ENCODE data around the gene CLEC16A.

Gene CLEC16A

GRCh38 chr16:11045441-11045840 lies 101.1 kb downstream of the CLEC16A start:
- DNase-seq (ENCODE audit: low spot score) = no peak

- no peak for DNase-seq (ENCODE audit: low spot score)
Measured at GRCh38 chr16:11045846-11046245, 101.5 kb downstream of the CLEC16A start.

GRCh38 chr16:11046382-11046931 lies 102.1 kb downstream of the CLEC16A start:
- no peak for DNase-seq (ENCODE audit: low spot score)

GRCh38 chr16:11047057-11047456 lies 102.7 kb downstream of the CLEC16A start:
- no peak for DNase-seq (ENCODE audit: low spot score)

- no peak for DNase-seq (ENCODE audit: low spot score)
Measured at GRCh38 chr16:11047939-11048800, 103.8 kb downstream of the CLEC16A start.

DNA sequence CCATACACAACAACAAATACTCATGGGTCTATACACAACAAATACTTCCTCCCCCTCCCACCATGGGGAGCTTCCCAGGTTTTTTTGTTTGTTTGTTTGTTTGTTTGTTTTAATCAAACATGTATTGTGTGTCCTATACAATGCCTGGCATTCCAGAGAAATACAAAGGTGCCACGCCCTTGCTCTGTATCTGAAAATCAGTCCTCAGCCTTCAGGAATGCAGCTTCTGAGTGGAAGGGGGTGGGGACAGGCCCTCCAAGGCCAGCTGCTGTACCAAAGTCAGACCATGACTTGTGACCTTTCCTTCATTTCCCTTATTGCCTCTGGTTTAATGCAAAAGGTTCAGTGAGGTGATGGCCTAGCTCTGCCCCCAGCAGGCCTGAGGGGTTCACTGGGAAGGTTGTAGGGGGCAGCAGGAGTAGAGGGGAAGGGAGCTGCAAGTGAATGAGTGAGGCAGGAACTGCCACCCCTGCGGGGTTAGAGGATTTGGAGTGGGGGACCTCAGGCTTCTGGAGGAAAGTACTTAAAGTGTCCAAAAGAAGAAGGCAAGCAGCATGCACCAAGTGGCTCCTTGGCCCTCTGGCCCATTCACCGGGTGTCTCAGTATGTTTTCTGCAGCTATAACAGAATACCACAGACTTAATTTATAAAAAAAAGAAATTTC lies 105.2 kb downstream of the CLEC16A start:
- no peak for DNase-seq (ENCODE audit: low spot score)

- DNase-seq (ENCODE audit: low spot score) = no peak
Measured at GRCh38 chr16:11050536-11050935, 106.2 kb downstream of the CLEC16A start.

GRCh38 chr16:11050944-11051343 lies 106.6 kb downstream of the CLEC16A start:
- no peak for DNase-seq (ENCODE audit: low spot score)

DNA sequence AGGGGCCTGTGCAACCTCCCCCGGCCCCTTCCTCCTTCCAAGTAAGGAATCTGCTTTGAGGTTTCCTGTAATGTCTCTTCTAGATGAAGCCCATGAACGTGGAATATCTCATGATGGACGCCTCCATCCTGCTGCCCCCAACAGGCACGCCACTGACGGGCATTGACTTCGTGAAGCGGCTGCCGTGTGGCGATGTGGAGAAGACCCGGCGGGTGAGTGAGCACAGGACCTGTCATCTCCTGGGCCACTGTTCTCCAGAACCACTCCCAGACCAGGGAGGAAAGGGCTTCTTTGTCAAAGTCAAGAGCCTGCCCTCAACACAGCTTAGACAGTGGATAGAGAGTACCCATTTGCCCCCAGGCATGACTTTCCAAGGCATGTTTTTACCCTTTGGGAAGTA lies 107.1 kb downstream of the CLEC16A start:
- DNase-seq (ENCODE audit: low spot score) = no peak

DNA sequence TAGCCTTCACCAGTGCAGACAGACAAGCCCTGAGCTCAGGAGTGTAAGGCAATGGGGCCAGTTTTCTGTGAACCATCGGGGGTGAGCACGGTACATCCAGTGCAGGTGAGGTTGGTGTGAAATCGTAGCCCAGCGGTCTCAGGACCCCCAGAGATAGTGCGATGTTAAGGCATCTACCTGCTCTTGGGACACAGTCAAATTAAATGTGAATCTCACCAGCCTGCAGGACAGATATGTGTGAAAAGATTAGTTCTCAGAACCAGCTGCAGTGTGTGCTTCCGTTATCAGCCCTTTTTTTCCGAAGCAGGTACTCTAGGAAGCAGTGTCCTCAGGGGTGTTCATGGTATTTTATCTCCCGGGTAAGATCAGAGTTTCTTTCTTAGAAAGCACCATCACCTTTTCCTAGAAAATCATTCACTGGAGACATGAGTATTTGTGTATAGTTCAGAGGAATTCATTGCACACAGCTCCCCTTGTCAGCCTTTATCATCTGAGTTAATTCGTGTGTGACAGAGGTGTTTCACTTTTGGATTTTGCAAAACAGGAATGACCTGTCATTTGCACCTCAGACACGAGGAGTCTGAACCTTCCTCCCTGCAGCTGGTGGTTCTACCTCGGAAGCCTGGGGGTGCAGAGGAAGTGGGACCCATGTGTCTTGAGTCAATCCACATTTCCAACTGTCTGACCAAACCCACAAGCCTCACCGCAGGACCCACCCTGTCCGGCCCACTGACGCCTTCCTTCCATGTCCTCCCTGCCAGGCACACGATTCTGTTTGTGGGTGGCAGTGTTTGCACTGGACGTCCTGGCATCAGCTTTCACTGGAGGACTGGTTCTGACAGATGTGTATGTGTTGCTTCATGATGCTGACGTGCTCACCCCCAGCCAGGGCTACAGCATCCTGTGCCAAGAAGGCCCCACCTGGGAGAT lies 107.8 kb downstream of the CLEC16A start:
- DNase-seq (ENCODE audit: low spot score) = peak; percentile 76

DNA sequence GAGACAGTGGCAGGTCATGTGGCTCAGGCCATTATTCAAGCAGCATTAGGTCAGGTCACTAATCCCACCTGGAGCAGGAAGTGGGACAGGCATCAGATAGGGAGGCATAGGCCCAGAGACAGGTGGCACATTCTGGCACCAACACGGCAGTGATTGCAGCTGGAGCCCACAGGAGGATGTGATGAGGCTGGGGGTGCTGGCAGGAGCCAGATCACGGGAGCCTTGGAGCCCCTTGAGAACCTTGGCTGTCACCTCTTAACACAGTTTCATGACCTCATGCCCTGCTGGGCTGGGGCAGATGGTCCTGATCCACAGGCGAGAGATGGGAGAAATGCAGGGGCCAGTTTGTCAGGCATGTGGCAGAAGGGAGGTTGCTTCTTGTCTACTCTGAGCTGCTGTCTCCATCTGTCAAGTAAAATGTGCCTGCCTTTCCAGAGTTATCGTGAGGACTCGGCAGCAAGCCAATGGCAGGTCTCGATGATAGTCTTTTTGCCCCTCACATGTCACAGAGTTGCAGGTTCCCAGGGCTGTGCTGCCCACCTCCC lies 109.6 kb downstream of the CLEC16A start:
- no peak for DNase-seq (ENCODE audit: low spot score)

- DNase-seq (ENCODE audit: low spot score) = no peak
Measured at GRCh38 chr16:11056090-11056992, 112.0 kb downstream of the CLEC16A start.

- DNase-seq (ENCODE audit: low spot score) = no peak
Measured at GRCh38 chr16:11056993-11057649, 112.8 kb downstream of the CLEC16A start.

GRCh38 chr16:11057711-11058345 lies 113.5 kb downstream of the CLEC16A start:
- no peak for DNase-seq (ENCODE audit: low spot score)

- DNase-seq (ENCODE audit: low spot score) = no peak
Measured at GRCh38 chr16:11058832-11059231, 114.5 kb downstream of the CLEC16A start.

GRCh38 chr16:11059588-11059987 lies 115.2 kb downstream of the CLEC16A start:
- DNase-seq (ENCODE audit: low spot score) = no peak

DNA sequence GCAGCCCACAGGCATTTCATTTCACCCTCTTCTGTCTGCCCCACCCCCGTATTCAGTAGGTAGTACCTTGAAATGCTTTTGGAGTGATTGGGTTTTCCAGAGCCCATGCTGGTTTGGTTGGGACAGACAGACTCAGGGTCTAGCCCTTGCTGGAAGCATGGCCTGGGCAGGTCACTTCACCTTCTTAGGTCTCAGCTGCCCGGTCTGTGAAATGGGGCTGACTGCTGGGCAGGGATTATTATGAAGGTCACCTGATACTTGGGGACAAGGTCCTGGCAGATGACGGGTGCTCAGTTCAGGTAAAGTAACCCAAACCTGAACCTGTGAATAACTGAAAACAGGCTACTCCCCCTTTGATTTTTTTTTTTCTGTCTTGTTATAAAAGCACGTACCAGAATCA lies 116.0 kb downstream of the CLEC16A start:
- DNase-seq (ENCODE audit: low spot score) = no peak

- DNase-seq (ENCODE audit: low spot score) = no peak
Measured at GRCh38 chr16:11060842-11061241, 116.5 kb downstream of the CLEC16A start.

DNA sequence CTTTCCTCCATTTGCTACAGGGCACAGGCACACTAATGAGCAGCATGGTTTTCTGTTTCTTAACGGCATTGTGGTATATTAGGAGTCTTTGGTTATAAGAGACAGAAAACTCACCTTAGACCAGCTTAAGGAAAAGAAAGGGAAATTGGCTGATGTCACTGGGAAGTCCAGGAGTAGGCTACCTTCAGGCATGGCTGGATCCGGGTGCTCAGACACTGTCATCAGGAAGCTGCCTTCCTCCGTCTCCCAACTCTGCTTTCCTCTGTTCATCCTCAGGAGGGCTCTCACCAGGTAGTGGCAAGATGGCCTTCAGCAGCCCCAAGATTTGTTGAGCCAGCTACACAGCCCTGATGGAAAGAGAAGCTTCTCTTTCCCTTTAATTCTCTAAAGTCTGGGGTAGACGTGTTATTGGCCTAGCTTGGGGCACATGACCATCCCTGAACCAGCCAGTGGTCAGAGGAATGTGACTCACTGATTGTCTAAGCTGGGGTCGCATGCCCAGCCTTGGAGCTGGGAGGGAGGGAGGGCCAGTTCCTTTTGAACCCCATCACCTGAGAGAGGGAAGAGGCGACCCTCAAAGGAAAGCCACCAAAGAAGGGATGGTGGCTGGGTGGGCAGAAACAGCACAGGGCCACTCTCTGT lies 117.4 kb downstream of the CLEC16A start:
- DNase-seq (ENCODE audit: low spot score) = no peak
